Panc1 (cell line): ENCODE data around the gene P3H3.

Source experiments
- CTCF ChIP-seq: fragments of 450-650 bp; IDR thresholded peaks from 2 replicates; pipeline ENCODE4 v1.5.1; 2017; ENCODE audit warnings: mild to moderate bottlenecking
- POLR2AphosphoS5 ChIP-seq: IDR thresholded peaks from 2 replicates; pipeline ENCODE4 v1.6.1; 2012; ENCODE audit warnings: mild to moderate bottlenecking, low read depth, low read length, moderate library complexity
- REST ChIP-seq, 2 experiments: IDR thresholded peaks; 2 replicates each; pipeline ENCODE4 v1.6.1; 2011 to 2012; ENCODE audit warnings: low read depth in 2 of 2, control low read depth in 1 of 2, low read length in 1 of 2, mild to moderate bottlenecking in 1 of 2, moderate library complexity in 1 of 2; ENCODE audit not compliant: insufficient read depth in 1 of 2
- SIN3A ChIP-seq: IDR thresholded peaks from 2 replicates; pipeline ENCODE4 v1.6.1; 2012; ENCODE audit warnings: low read depth, mild to moderate bottlenecking, low read length, moderate library complexity, borderline replicate concordance; ENCODE audit not compliant: insufficient read depth
- TCF7L2 ChIP-seq: IDR thresholded peaks from 2 replicates; pipeline ENCODE4 v1.6.1; 2011; ENCODE audit warnings: mild to moderate bottlenecking, low read depth, low read length, inconsistent platforms

- TF ChIP-seq CTCF (no peak), REST (IDR thresholded peaks at IDR 0.05; ENCODE audit: insufficient read depth in 1 of 2, low read depth in 2 of 2, low read length in 1 of 2) (no peak), POLR2AphosphoS5 (no peak), SIN3A (no peak), TCF7L2 (no peak)
Observed at GRCh38 chr12:6843118-6843902, 15.1 kb downstream of the P3H3 start.
